GM18867 (cell line): ENCODE results near the gene NMRK1.
A peak's percentile ranks its signal among the peaks of the same experiment; 100 is the strongest.

Experiments used
- ATAC-seq: cut with Tn5 transposase; IDR thresholded peaks from one replicate; pipeline ENCODE4 v1.9.1; 2021; ENCODE audit warnings: mild to moderate bottlenecking, moderate library complexity; ENCODE audit not compliant: unreplicated experiment

NMRK1 gene

GRCh38 chr9:75102177-75102790 is 14.3 kb upstream of the NMRK1 start:
- no peak for ATAC-seq

DNA sequence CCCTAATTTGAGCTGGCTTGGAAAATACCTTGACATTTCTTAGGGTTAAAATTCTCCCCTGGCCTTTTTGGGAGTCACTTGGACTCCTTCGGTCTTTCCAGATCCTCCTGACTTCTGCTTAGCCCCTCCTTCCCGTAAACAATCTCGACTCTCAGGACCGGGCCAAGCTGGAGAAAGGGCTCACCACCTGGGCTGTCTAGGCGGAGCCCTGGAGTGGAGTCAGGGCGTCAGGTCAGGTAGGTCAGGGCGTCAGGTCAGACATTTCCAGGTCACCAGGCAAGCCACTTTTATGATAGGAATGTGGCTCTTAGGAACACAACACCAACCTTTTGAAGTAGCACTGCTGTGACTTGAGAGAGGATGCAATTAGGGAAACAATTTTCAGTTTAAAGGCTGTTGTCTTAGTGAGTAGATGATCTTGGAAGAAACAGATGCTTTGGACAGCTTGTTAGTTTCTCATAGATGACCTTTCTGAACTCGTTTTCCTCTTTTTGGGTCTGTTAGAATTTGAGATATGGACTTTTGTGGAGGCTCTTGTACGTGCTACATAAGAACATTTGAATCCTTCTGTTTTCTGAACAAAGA is 13.1 kb upstream of the NMRK1 start:
- ATAC-seq = no peak

GRCh38 chr9:75096796-75097195 is 8.8 kb upstream of the NMRK1 start:
- ATAC-seq = no peak

DNA sequence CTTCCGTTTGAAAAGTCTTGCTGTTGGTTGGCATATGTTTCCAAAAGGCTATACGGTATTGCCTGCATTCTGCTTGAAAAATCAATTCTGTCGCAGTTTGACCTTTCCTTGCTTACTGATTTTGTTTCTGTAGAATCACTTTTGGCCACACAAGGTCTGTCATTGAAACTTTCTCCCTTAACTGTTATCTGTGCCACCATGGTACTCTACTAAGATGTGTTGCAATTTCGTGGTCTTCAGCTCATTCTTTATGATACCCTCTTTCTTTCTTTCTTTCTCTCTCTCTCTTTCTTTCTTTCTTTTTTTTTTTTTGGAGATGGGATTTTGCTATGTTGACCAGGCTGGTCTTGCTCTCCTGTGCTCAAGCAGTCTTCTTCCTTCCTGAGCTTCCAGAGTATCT is 4.8 kb upstream of the NMRK1 start:
- no peak for ATAC-seq

DNA sequence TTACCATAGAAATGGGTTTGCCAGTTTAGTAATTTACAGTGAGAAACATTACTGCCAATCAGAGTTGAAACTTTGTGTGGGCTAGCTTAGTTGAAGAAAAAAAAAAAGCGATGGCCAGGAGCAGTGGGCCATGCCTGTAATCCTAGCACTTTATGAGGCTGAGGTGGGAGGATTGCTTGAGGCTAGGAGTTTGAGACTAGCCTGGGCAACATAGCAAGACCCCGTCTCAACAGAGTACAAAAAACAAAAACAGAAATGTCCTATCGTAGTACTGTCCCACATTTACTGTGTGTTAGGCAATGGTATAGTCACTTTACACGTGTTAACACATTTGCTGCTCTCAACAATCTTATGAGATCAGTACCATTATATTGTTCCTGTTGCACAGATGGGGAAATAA is 2.6 kb upstream of the NMRK1 start:
- no peak for ATAC-seq

DNA sequence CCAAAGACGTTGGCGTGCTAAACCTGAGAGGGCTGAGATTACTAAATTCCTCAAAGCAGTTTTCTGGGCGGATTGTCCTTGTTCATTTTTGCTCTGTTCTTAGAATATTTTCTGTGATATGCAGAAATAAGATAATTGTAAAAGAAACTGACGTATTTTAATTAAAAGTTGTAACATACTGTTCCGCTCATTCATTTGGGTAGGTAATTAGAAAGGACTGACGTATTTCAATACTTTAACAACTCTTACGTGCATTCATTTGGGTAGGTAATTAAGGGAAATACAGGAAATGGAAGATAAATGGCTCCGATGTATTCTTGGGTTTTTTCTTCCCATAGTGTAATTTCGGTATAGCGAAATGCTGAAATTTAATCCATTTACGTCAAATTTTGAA is 1.4 kb upstream of the NMRK1 start:
- no peak for ATAC-seq

DNA sequence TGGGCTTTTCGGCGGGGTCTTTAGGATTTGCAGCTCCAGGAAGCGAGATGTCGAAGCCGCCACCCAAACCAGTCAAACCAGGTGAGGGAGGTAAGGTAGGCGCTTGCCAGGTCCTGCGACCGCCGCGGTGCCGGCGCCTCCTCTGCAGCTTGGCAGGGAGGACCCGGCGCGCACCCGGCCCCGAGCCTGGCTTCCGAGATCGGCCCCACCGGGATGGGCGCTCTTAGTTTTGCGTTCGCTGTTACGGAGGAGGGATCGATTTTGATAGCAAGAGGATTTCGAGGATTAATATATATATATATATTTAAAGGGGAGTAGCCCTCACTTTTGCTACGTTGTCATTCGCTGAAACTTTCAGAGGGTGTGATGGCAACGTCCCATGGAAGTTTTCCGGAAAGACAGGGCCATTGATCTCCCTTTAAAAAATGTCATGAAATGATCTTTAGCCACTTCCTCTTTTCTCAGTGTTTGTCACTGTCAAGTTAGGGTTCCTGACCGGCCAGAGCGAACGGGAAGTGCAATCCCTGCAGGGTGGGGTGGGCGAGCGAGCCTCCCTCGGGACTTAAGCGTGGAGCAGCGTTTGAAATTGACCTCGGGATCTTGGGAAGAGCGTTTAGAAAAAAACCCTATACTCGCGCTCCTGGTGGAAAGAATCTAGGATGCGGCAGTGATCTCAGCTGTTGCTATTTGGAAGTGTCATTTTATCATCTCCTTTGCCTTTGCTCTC is 854 bp upstream of the NMRK1 start:
- ATAC-seq = peak; percentile 36

DNA sequence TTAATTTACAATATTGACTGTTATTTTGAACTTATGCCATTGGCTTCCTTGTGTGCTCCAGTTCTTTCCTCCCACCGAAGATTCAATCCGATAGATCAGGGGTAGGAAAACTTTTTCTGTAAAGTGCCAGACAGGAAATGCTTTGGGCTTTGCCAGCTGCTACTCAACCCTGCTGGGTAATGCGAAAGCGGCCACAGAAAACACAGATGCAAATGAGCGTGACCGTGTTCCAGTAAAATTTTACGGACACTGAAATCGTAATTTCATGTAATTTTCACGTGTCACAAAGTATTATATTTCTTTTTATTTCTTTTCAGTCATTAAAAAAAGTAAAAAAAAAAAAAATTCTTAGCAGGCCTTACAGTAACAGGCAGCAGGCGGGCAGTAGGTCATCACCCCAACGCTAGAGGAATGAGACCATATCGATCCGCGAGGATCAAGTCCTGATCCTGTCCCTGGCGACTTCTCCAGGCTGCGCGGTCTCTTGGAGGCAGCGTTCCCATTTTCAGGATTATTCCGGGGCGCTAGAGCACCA is 599 bp downstream of the NMRK1 start:
- peak; percentile 28 for ATAC-seq

- ATAC-seq = no peak
Observed at GRCh38 chr9:75086541-75087288, 1.2 kb downstream of the NMRK1 start.

DNA sequence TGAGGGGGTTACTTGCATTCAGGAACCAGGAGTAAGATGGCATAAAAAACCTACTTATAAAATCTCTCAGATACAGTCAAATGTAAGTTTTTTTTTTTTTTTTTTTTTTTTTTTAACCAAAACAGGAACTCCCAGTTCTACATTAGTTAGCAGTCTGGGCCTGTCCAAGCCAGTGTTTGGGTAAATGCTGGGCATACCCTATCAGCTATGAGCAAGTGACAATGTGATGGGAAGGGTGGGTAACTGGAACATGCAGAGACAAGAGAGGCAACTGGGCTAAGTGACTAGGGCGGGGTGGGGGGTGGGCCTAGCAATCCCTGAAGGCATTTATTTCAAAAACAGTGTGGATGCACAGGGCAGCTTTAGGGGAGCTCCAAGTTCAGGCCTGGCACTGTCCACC is 2.3 kb downstream of the NMRK1 start:
- no peak for ATAC-seq

GRCh38 chr9:75084081-75084672 is 3.8 kb downstream of the NMRK1 start:
- ATAC-seq = no peak

DNA sequence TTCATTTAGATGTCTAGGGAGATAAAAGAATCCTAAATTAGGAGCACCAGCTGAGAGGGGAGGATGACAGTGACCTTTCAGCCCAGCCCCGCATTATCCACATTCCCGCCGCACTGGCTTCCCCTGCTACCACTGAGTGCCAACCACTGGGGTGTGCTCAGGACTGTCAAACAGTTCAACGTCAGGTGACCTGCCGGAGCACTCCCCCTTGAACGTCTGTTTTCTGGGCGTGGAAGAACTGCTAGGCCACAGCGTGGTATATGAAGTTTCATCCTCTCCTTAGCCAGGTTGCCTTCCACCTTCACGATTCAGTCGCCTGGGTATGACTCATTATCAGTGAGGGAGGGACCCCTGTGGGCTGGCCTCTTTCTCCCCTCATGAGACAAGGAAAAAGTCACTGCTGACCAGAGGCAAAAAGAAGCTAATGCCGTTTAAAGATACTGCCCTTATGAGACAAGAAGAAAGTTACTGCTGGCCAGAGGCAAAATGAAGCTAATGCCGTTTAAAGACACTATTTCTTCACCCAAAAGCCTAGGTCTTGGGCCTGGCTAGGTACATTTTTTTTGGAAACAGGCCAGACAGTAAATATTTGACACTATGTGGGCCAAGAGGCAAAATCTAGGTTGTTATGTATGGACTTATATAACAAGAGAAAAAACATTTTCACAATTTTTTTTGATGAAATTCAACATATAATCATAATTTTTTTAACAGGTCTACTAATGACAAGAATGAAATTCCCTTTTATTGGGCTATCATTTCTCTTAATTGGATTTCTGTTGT is 4.6 kb downstream of the NMRK1 start:
- no peak for ATAC-seq

DNA sequence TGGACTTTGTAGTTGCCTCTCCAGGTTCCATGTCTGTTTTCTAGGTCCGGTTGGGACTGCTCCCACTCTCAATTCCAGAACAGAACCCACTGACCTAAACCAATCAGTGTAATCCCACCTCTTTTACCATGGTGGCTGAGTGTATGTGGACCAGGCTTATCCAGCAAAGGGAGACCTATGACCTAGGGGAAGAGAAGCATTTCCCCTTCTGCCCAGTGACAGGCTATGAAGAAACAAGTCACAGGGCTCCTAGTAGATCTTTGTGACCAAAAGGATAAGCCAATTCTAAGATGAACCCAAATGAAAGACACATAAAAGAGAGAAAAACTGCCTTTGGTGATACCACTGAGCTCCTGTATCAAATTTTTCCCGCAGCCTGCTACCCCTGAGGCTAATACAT is 6.3 kb downstream of the NMRK1 start:
- no peak for ATAC-seq

- no peak for ATAC-seq
Observed at GRCh38 chr9:75072895-75073294, 15.1 kb downstream of the NMRK1 start.

DNA sequence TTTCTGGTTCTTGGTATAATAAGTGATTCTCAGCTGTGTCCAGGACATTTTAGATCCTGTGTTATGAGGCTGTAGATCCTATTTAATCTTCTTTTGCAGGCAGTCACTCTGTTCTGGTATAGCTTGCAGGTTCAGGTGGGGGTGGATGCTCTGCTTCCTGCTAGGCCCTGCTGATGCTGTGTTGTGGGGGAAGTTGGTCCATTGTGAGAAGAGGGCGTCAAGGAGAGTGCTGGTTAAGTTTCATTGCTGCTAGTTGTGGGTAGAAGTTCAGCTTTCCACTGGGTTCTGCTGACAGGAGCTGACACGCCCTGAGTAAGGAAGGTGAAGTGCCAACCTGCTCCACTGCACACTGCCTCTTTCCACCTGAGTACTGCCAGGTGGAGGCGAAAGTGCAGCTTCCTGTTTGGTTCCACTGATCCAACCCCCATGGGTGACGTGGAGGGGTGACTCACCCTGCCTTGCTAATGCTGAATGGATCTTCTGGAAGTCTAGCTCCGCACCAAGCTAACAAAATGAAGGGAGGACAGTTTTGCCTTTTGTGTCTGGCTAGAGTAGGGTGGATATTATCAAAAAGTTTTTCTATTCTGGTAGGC is 16.3 kb downstream of the NMRK1 start:
- peak; percentile 77 for ATAC-seq

- no peak for ATAC-seq
Observed at GRCh38 chr9:75069171-75069570, 18.8 kb downstream of the NMRK1 start.

DNA sequence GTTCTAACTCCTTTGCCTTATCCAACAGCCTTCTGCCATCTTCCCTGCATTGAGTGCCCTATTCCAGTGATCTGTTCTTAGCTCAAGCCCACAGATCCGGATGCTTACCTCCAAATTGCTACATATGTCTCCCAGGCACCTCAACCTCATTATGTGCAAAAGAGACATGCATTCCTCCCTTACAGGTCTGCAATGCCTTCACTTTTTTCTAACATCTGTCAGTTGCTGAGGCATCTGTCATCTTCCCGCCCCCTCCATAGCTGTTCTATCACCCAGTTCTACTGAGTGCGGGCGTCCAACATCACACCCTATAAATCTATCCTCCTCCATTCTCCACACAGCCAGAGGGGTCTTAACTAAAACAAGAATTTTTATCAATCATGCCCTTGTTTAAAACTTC is 20.1 kb downstream of the NMRK1 start:
- no peak for ATAC-seq

GRCh38 chr9:75065510-75065909 is 22.4 kb downstream of the NMRK1 start:
- ATAC-seq = no peak

DNA sequence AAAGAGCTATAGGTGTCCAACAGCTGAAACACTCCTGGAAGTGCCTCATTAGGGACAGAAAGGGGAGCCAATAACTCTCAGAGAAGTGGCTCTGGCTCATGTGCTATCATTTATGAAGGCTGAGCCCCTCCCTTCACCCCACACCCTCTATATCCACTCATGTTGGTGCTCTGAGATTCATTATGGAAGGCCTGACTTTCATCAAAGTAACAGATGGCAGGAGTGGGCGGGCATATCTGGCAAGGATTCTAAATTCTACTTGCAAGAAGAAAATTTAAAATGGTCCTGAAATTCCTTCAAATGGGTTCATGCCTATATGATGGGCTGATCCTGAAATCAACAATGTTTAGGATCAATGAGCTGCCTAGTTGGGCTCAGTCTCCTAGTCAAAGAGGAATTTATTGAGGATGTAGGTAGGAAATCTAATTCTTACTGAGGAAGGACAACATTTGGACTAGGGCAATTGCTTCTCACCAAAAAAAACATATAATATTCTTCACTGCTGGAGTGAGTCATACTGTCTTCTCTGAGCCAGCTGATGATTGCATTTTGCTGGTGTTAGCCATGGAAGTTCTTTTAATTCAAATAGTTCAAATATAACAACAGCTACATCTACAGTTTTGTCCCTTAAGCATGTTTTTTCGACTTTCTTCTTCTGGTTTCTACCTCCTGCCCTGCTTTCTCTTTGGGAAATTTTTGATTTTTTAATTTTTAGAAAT is 23.5 kb downstream of the NMRK1 start:
- ATAC-seq = no peak
